GM19043 (cell line): ENCODE results near the gene AMTN.

Source experiments
- ATAC-seq: cut with Tn5 transposase; IDR thresholded peaks from one replicate; pipeline ENCODE4 v1.9.1; 2021; ENCODE audit warnings: low read depth; ENCODE audit not compliant: unreplicated experiment

AMTN gene

GRCh38 chr4:70559211-70559830, 41.0 kb downstream of the AMTN start:
- peak; percentile 72 for ATAC-seq

- no peak for ATAC-seq
These were observed 41.6 kb downstream of the AMTN start for GRCh38 chr4:70559924-70560323.

- ATAC-seq = no peak
These were observed 45.7 kb downstream of the AMTN start for GRCh38 chr4:70564033-70564432.

GRCh38 chr4:70570796-70571195, 52.4 kb downstream of the AMTN start:
- no peak for ATAC-seq

- no peak for ATAC-seq
These were observed 53.4 kb downstream of the AMTN start for GRCh38 chr4:70571772-70572171.

GRCh38 chr4:70575964-70576363, 57.6 kb downstream of the AMTN start:
- ATAC-seq = no peak

GRCh38 chr4:70577220-70577927, 59.0 kb downstream of the AMTN start:
- ATAC-seq = no peak

GRCh38 chr4:70581980-70582379, 63.6 kb downstream of the AMTN start:
- ATAC-seq = no peak
